Neural progenitor cell (in vitro differentiated cells): ENCODE measurements around the gene CSRP3.

Source experiments
- CTCF ChIP-seq: fragments of 200-600 bp; sonication (generic); IDR thresholded peaks from 2 replicates; pipeline ENCODE4 v1.5.1; 2017; ENCODE audit warnings: antibody characterized with exemption, mild to moderate bottlenecking
- EZH2 ChIP-seq: fragments of 200-600 bp; sonication (generic); IDR thresholded peaks from 2 replicates; pipeline ENCODE4 v1.6.1; 2017; ENCODE audit warnings: antibody characterized with exemption, mild to moderate bottlenecking, moderate library complexity
- EZH2phosphoT487 ChIP-seq: fragments of 200-600 bp; sonication (generic); IDR thresholded peaks from 2 replicates; pipeline ENCODE4 v1.6.1; 2017; ENCODE audit warnings: antibody characterized with exemption

GRCh38 chr11:19242179-19242932 is 40.6 kb upstream of the CSRP3 start:
- TF ChIP-seq CTCF, result no peak
- peak; percentile 81 for TF ChIP-seq EZH2
- no peak for TF ChIP-seq EZH2phosphoT487
